ENCODE measurements around the gene MINK1. TPM values are rescaled to one million over a fixed set of nuclear protein-coding genes. Genes with fewer than 3 reads are reported as not detected.

MINK1 gene
- total and polyA plus RNA-seq, 2 of the 13 experiments (the other 11 are each of a cell fraction or from before 2014, with no cell fraction given): 17.2 to 63.9 TPM

- WGBS (ENCODE audit: low lambda C conversion rate): 95% methylated on average over 8 of the region's 8 CpGs
- CTCF ChIA-PET (ENCODE audit: low intra/inter-chr PET ratio, low total read pairs): no interaction called here
- Histone ChIP-seq H4K20me1 (ENCODE audit: insufficient read depth, low read length) (peaks cover 41% of the 10 kb centered on the region), H3K9ac (ENCODE audit: insufficient read depth, low read depth, low read length) (no peak overlapping the region), H2AFZ (ENCODE audit: low read length) (no peak overlapping the region), H3K4me3 (replicated peaks in 1 of 3; ENCODE audit: insufficient read depth in 1 of 3, low read depth in 2 of 3, low read length in 3 of 3) (no peak overlapping the region), H3K27me3 (ENCODE audit: control insufficient read depth in 1 of 2, insufficient read depth in 2 of 2, low read length in 2 of 2) (no peaks in the 10 kb centered on the region), H3K36me3 (replicated peaks in 1 of 2; ENCODE audit: control insufficient read depth in 1 of 2, insufficient read depth in 2 of 2, low read length in 2 of 2) (peaks cover 5 to 29% of the 10 kb centered on the region in 2 experiments; a peak in 4 of 5 replicates), H3K79me2 (ENCODE audit: insufficient read depth, low read length) (peaks cover 89% of the 10 kb centered on the region), H3K4me2 (ENCODE audit: low read depth, low read length) (no peak overlapping the region), H3K4me1 (ENCODE audit: insufficient read depth, low read length) (peaks cover 64% of the 10 kb centered on the region), H3K27ac (ENCODE audit: extremely low read length, insufficient read depth, low read length) (no peak overlapping the region), H3K9me3 (ENCODE audit: low read length) (no peaks in the 10 kb centered on the region)
- POLR2A ChIA-PET: interaction anchor here (0.6 kb wide), 1 partner anchor 12 kb away, joined by 3 read pairs; no protein-coding TSS in a partner anchor
- DNase-seq (ENCODE audit: low spot score): no peak
- ATAC-seq: no peak
- intact Hi-C loops (cut with micrococcal nuclease; ENCODE audit: unreplicated experiment): loop anchor here (10.0 kb wide), 1 partner anchor 45 kb away; no protein-coding TSS in a partner anchor
- FAIRE-seq: no peak
- in situ Hi-C loops (cut with HindIII; ENCODE audit: extremely low pct_ligation_motif_present, low pct_unique_long_range_greater_than_20kb): no loop called here
- no TSS peak for BruUV-seq (replicated peaks)
- TF ChIP-seq CBX1 (IDR thresholded peaks at IDR 0.05; ENCODE audit: low read depth) (no peak), FOXO1 (CRISPR knock-in tag; IDR thresholded peaks at IDR 0.05) (no peak), PITX1 (CRISPR knock-in tag; IDR thresholded peaks at IDR 0.05) (no peak), MAFG (CRISPR knock-in tag; IDR thresholded peaks at IDR 0.05) (no peak), HNRNPK (IDR thresholded peaks at IDR 0.05; ENCODE audit: low read depth, low read length, poor library complexity, severe bottlenecking) (no peak), ZNF652 (CRISPR knock-in tag; IDR thresholded peaks at IDR 0.05; ENCODE audit: borderline replicate concordance, low read depth) (no peak), ZBTB40 (IDR thresholded peaks at IDR 0.05) (no peak), ZBTB40 (CRISPR knock-in tag; IDR thresholded peaks at IDR 0.05) (no peak), CC2D1A (CRISPR knock-in tag; IDR thresholded peaks at IDR 0.05) (no peak), GLI4 (CRISPR knock-in tag; IDR thresholded peaks at IDR 0.05; ENCODE audit: borderline replicate concordance) (no peak), RORA (CRISPR knock-in tag; IDR thresholded peaks at IDR 0.05) (no peak), TBP (CRISPR knock-in tag; IDR thresholded peaks at IDR 0.05) (no peak), ZBTB21 (CRISPR knock-in tag; IDR thresholded peaks at IDR 0.05) (no peak), ZNF784 (CRISPR knock-in tag; IDR thresholded peaks at IDR 0.05; ENCODE audit: borderline replicate concordance) (no peak)
Observed at GRCh38 chr17:4839965-4840892, 7.1 kb downstream of the MINK1 start.
